OCI-LY1 (cell line): ENCODE data around the gene ZSWIM3.

ENCODE experiments used
- H2AFZ ChIP-seq: fragments of 200-600 bp; sonication (generic), shearing (Covaris generic); 2 replicates; pipeline ENCODE4 v1.6.0; 2014; ENCODE audit warnings: antibody characterized with exemption, mild to moderate bottlenecking, low read length
- H3F3A ChIP-seq: fragments of 200-600 bp; sonication (generic), shearing (Covaris generic); 2 replicates; pipeline ENCODE4 v1.6.0; 2014; ENCODE audit warnings: mild to moderate bottlenecking, antibody characterized with exemption, low read length, moderate library complexity; ENCODE audit not compliant: insufficient read depth
- H3K27ac ChIP-seq: fragments of 200-600 bp; sonication (generic); 2 replicates; pipeline ENCODE4 v1.5.1; 2014; ENCODE audit warnings: low read length, mixed run types, mild to moderate bottlenecking, low read depth; ENCODE audit not compliant: poor library complexity, severe bottlenecking
- H3K27me3 ChIP-seq: fragments of 200-600 bp; sonication (generic); 2 replicates; pipeline ENCODE4 v1.6.0; 2014; ENCODE audit warnings: antibody characterized with exemption, mild to moderate bottlenecking, low read length, moderate library complexity; ENCODE audit not compliant: insufficient read depth
- H3K36me3 ChIP-seq: fragments of 200-600 bp; sonication (generic); 2 replicates; pipeline ENCODE4 v1.6.1; 2014; ENCODE audit warnings: mild to moderate bottlenecking, antibody characterized with exemption, low read length, moderate library complexity, mixed read lengths; ENCODE audit not compliant: insufficient read depth
- H3K4me1 ChIP-seq: fragments of 200-600 bp; sonication (generic); 2 replicates; pipeline ENCODE4 v1.5.1; 2014; ENCODE audit warnings: mild to moderate bottlenecking, low read length, moderate library complexity; ENCODE audit not compliant: insufficient read depth, severe bottlenecking
- H3K4me2 ChIP-seq: fragments of 200-600 bp; sonication (generic), shearing (Covaris generic); 2 replicates; pipeline ENCODE4 v1.6.1; 2014; ENCODE audit warnings: low read length
- H3K4me3 ChIP-seq: fragments of 200-600 bp; sonication (generic); 2 replicates; pipeline ENCODE4 v1.5.1; 2014; ENCODE audit warnings: low read length, low read depth, mild to moderate bottlenecking, mixed read lengths; ENCODE audit not compliant: poor library complexity, severe bottlenecking
- H3K79me2 ChIP-seq: fragments of 200-600 bp; shearing (Covaris generic); 2 replicates; pipeline ENCODE4 v1.6.1; 2016; ENCODE audit warnings: mixed run types, low read length, mixed read lengths; ENCODE audit not compliant: insufficient read depth
- H3K9ac ChIP-seq: fragments of 200-600 bp; sonication (generic), shearing (Covaris generic); 2 replicates; pipeline ENCODE4 v1.6.1; 2014; ENCODE audit warnings: mild to moderate bottlenecking, low read length, mixed read lengths
- H3K9me2 ChIP-seq: fragments of 200-600 bp; sonication (generic), shearing (Covaris generic); 2 replicates; pipeline ENCODE4 v1.6.1; 2014; ENCODE audit warnings: low read depth, mild to moderate bottlenecking, low read length, mixed read lengths
- H3K9me3 ChIP-seq: fragments of 200-600 bp; shearing (Covaris generic); 2 replicates; pipeline ENCODE4 v1.6.1; 2014; ENCODE audit warnings: low read length, mixed read lengths
- H4K20me1 ChIP-seq: fragments of 200-600 bp; sonication (generic), shearing (Covaris generic); 2 replicates; pipeline ENCODE4 v1.6.0; 2016; ENCODE audit warnings: mild to moderate bottlenecking, low read length; ENCODE audit not compliant: insufficient read depth
- EZH2 ChIP-seq: fragments of 200-600 bp; sonication (generic), shearing (Covaris generic); IDR thresholded peaks from 2 replicates; pipeline ENCODE4 v1.8.0; 2017; ENCODE audit warnings: borderline replicate concordance, mixed run types, mild to moderate bottlenecking, antibody characterized with exemption, low read length, moderate library complexity, mixed read lengths
- TF ChIP-seq, protein P1 (sequence below): fragments of 200-600 bp; sonication (generic), shearing (Covaris generic); IDR thresholded peaks from 2 replicates; pipeline ENCODE4 v1.5.1; 2017; ENCODE audit warnings: mild to moderate bottlenecking, antibody characterized with exemption, low read length, moderate library complexity, mixed read lengths

Gene ZSWIM3

DNA sequence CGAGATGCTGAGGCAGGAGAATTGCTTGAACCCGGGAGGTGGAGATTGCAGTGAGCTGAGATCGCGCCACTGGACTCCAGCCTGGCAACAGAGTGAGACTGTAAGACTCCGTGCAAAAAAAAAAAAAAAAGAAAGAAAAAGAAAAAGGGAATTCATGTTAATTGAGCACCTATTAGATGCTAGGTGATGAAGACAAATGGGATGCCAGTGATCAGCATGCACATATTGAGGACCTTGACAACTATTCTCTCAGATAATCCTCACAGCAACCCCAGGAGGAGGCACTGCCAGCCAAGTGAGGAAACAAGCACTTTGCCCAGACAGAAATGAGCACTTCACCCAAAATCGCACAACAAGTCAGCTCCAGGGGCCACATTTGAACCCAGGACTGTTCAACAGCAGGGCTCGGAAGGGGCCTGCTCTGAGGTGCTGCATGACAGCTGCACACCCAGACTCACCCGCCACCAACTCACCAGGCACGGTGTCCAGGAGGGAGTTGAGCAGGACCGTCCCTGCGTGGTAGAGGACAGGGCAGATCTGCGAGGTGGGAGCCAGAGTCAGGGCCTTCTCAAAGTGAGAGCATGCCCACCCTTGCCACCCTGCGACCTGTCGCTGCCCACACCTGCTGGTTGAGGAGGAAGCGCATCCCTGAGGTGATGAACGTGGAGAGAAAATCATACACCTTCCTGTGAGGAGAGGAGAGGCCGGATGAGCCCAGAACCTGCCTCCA is 50.0 kb downstream of the ZSWIM3 start:
- Histone ChIP-seq H4K20me1 (no peaks in the 10 kb centered on the region), H3K4me3 (no peak overlapping the region), H3K36me3 (no peaks in the 10 kb centered on the region), H3K27ac (no peak overlapping the region), H3K9me3 (no peaks in the 10 kb centered on the region), H2AFZ (no peak overlapping the region), H3F3A (no peaks in the 10 kb centered on the region), H3K27me3 (no peaks in the 10 kb centered on the region), H3K4me1 (peaks cover 31% of the 10 kb centered on the region), H3K9ac (no peak overlapping the region), H3K79me2 (no peaks in the 10 kb centered on the region), H3K4me2 (no peak overlapping the region), H3K9me2 (no peaks in the 10 kb centered on the region)
- no peak for TF ChIP-seq EZH2
- TF ChIP-seq, protein P1, sequence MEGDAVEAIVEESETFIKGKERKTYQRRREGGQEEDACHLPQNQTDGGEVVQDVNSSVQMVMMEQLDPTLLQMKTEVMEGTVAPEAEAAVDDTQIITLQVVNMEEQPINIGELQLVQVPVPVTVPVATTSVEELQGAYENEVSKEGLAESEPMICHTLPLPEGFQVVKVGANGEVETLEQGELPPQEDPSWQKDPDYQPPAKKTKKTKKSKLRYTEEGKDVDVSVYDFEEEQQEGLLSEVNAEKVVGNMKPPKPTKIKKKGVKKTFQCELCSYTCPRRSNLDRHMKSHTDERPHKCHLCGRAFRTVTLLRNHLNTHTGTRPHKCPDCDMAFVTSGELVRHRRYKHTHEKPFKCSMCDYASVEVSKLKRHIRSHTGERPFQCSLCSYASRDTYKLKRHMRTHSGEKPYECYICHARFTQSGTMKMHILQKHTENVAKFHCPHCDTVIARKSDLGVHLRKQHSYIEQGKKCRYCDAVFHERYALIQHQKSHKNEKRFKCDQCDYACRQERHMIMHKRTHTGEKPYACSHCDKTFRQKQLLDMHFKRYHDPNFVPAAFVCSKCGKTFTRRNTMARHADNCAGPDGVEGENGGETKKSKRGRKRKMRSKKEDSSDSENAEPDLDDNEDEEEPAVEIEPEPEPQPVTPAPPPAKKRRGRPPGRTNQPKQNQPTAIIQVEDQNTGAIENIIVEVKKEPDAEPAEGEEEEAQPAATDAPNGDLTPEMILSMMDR = no peak

DNA sequence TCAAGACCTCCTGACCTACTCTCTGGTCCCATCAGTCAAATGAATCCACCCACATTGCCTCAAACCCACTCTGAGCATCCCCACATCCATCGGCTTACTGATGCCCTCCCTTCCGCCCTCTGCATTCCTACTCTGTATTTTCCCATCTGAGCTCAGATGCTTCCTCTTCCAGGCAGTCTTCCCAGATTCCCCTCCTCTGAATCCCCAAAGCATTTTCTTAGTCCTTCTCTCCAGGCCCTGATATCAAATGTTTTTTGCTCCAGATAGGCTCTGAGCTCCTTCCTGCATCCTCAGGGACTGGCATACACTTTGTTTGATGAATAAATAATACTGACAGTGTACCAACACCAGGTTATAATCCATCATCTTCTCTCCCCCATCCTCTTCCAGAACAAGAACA is 50.7 kb downstream of the ZSWIM3 start:
- no peaks in the 10 kb centered on the region for H3F3A ChIP-seq
- H3K79me2 ChIP-seq = no peaks in the 10 kb centered on the region
- no peaks in the 10 kb centered on the region for H3K27me3 ChIP-seq
- H3K4me1 ChIP-seq = peaks cover 34% of the 10 kb centered on the region
- no peaks in the 10 kb centered on the region for H3K9me2 ChIP-seq
- H3K36me3 ChIP-seq = no peaks in the 10 kb centered on the region
- no peak overlapping the region for H2AFZ ChIP-seq
- H3K4me3 ChIP-seq = no peak overlapping the region
- H4K20me1 ChIP-seq = no peaks in the 10 kb centered on the region
- TF ChIP-seq EZH2 = no peak
- TF ChIP-seq, protein P1 = no peak
- H3K9me3 ChIP-seq = no peaks in the 10 kb centered on the region
- no peak overlapping the region for H3K27ac ChIP-seq
- no peak overlapping the region for H3K4me2 ChIP-seq
- H3K9ac ChIP-seq = no peak overlapping the region

DNA sequence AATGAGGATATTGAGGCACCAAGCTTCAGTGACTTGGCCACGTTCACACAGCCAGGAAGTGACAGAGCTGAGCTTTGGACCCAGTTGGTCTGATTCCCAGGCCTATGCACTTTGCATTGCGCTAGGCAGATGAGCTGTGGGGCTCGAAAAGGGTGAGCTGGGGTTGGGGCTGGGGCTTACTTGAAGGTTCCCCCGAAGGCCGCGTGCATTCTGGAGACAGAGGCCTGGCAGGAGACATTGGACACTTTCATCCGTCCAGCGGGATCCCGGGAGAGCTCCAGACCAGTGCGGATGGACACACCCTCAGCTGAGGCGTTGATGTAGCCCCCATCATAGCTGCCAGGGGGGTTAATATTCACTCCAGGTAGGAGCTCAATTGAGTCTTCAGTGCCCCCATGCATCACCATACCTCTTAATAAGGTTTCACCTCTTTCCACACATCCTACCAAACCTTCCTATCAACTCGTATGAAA is 52.0 kb downstream of the ZSWIM3 start:
- no peaks in the 10 kb centered on the region for H3K27me3 ChIP-seq
- no peak overlapping the region for H3K27ac ChIP-seq
- H3K9ac ChIP-seq = no peak overlapping the region

More for the DNA sequence above, 52.0 kb downstream of the ZSWIM3 start:
- Histone ChIP-seq H3K79me2 (no peaks in the 10 kb centered on the region), H2AFZ (no peak overlapping the region), H3F3A (no peaks in the 10 kb centered on the region), H3K9me2 (no peaks in the 10 kb centered on the region), H3K4me3 (no peak overlapping the region), H3K9me3 (no peaks in the 10 kb centered on the region), H3K4me2 (peak overlapping the region; percentile 72; the same call in 1 of the 2 replicates), H4K20me1 (no peaks in the 10 kb centered on the region), H3K4me1 (peaks cover 34% of the 10 kb centered on the region), H3K36me3 (no peaks in the 10 kb centered on the region)
- TF ChIP-seq, protein P1 = no peak
- no peak for TF ChIP-seq EZH2
